ENCODE measurements around the gene ERF.

The ERF gene

GRCh38 chr19:42235181-42235580, 19.7 kb downstream of the ERF start:
- no peak for DNase-seq

- no peak for DNase-seq
Measured at GRCh38 chr19:42234364-42234763, 20.6 kb downstream of the ERF start.

- no peak for DNase-seq
Measured at GRCh38 chr19:42233678-42234292, 21.1 kb downstream of the ERF start.

- no peak for DNase-seq
Measured at GRCh38 chr19:42233106-42233505, 21.8 kb downstream of the ERF start.

GRCh38 chr19:42232435-42232834, 22.5 kb downstream of the ERF start:
- no peak for DNase-seq

GRCh38 chr19:42230571-42230970, 24.4 kb downstream of the ERF start:
- DNase-seq, result no peak

- DNase-seq, result no peak
Measured at GRCh38 chr19:42229855-42230351, 25.0 kb downstream of the ERF start.

- no peak for DNase-seq
Measured at GRCh38 chr19:42229301-42229854, 25.6 kb downstream of the ERF start.

- no peak for DNase-seq
Measured at GRCh38 chr19:42228641-42229040, 26.3 kb downstream of the ERF start.

- no peak for DNase-seq
Measured at GRCh38 chr19:42226886-42227285, 28.0 kb downstream of the ERF start.

- DNase-seq, result no peak
Measured at GRCh38 chr19:42225718-42226292, 29.1 kb downstream of the ERF start.

- DNase-seq, result no peak
Measured at GRCh38 chr19:42224940-42225717, 29.8 kb downstream of the ERF start.

GRCh38 chr19:42220751-42221097, 34.2 kb downstream of the ERF start:
- no peak for DNase-seq

GRCh38 chr19:42219812-42220750, 34.8 kb downstream of the ERF start, which contains the start of gene ZNF526:
TSS of gene ZNF526 (plus strand) at chr19:42220312. CDS start at chr19:42224404, 4,092 bp downstream.
- peak; percentile 90 to 93 (median 92) for DNase-seq

GRCh38 chr19:42217520-42218437, 37.1 kb downstream of the ERF start, which contains the start of gene DEDD2:
TSS of gene DEDD2 (minus strand) at chr19:42217677. CDS start at chr19:42217007, 670 bp downstream.
- peak; percentile 98 to 99 (median 98) for DNase-seq

- DNase-seq, result no peak
Measured at GRCh38 chr19:42216653-42217519, 38.0 kb downstream of the ERF start.

GRCh38 chr19:42214810-42215485, 40.0 kb downstream of the ERF start:
- DNase-seq, result no peak

GRCh38 chr19:42212886-42213285, 42.0 kb downstream of the ERF start:
- no peak for DNase-seq

GRCh38 chr19:42208612-42209011, 46.3 kb downstream of the ERF start:
- DNase-seq, result no peak

Measured in activated CD4-positive, CD25-positive, alpha-beta regulatory T cell (primary cell).